HepG2 (cell line): ENCODE data around the gene GNB3. TPM values are rescaled to one million over a fixed set of nuclear protein-coding genes. Genes with fewer than 3 reads are reported as not detected.

Experiments
- CBX2 ChIP-seq, 2 experiments: fragments of 200-600 bp in 1 of 2; sonication (generic); formaldehyde crosslinking in 1 of 2; IDR thresholded peaks; 2 replicates each; pipeline versions ENCODE4 v1.7.0 to v1.8.1; 2018 to 2022; ENCODE audit warnings: low read depth in 2 of 2, low read length in 1 of 2, mild to moderate bottlenecking in 1 of 2, missing genetic modification reagents in 1 of 2
- HCFC1 ChIP-seq: fragments of 150-350 bp; IDR thresholded peaks from 2 replicates; pipeline ENCODE4 v1.6.1; 2014; ENCODE audit warnings: low read depth, low read length
- HDAC2 ChIP-seq: sonication (generic); formaldehyde crosslinking; IDR thresholded peaks from 2 replicates; pipeline ENCODE4 v1.4.0; 2020; ENCODE audit warnings: missing genetic modification reagents
- JUNB ChIP-seq: sonication (generic); formaldehyde crosslinking; IDR thresholded peaks from 2 replicates; pipeline ENCODE4 v1.8.0; 2022; ENCODE audit warnings: missing genetic modification reagents, mild to moderate bottlenecking, borderline replicate concordance
- KAT8 ChIP-seq: IDR thresholded peaks from 2 replicates; pipeline ENCODE4 v1.6.1; 2016; ENCODE audit warnings: missing genetic modification reagents, missing compliant biosample characterization
- KDM6A ChIP-seq: IDR thresholded peaks from 2 replicates; pipeline ENCODE4 v1.6.1; 2016; ENCODE audit warnings: low read depth
- MIXL1 ChIP-seq: IDR thresholded peaks from 2 replicates; pipeline ENCODE4 v1.6.1; 2016
- NFYC ChIP-seq: IDR thresholded peaks from 2 replicates; pipeline ENCODE4 v1.6.1; 2016; ENCODE audit warnings: missing genetic modification reagents, missing compliant biosample characterization
- POLR2A ChIP-seq, 2 experiments: IDR thresholded peaks; 2 replicates each; pipeline ENCODE4 v1.6.1; 2011; ENCODE audit warnings: low read depth in 2 of 2, low read length in 2 of 2, mild to moderate bottlenecking in 1 of 2, moderate library complexity in 1 of 2; ENCODE audit not compliant: insufficient read depth in 1 of 2
- TARDBP ChIP-seq: sonication (generic); formaldehyde crosslinking; IDR thresholded peaks from 2 replicates; pipeline ENCODE4 v1.8.0; 2022; ENCODE audit warnings: mild to moderate bottlenecking, missing genetic modification reagents
- THYN1 ChIP-seq: sonication (generic); formaldehyde crosslinking; IDR thresholded peaks from 2 replicates; pipeline ENCODE4 v1.8.1; 2023; ENCODE audit warnings: low read depth, mild to moderate bottlenecking, moderate library complexity, missing genetic modification reagents, borderline replicate concordance
- ZFP36 ChIP-seq: fragments of 150-350 bp; IDR thresholded peaks from 2 replicates; pipeline ENCODE4 v1.6.1; 2018; ENCODE audit warnings: borderline replicate concordance, low read length, low read depth; ENCODE audit not compliant: partially characterized antibody
- ZNF343 ChIP-seq: sonication (generic); formaldehyde crosslinking; IDR thresholded peaks from 2 replicates; pipeline ENCODE4 v1.4.0; 2020; ENCODE audit warnings: mild to moderate bottlenecking, missing genetic modification reagents
- ZNF557 ChIP-seq: sonication (generic); formaldehyde crosslinking; IDR thresholded peaks from 2 replicates; pipeline ENCODE4 v1.4.0; 2020; ENCODE audit warnings: missing genetic modification reagents
- ZNF616 ChIP-seq: sonication (generic); formaldehyde crosslinking; IDR thresholded peaks from 2 replicates; pipeline ENCODE4 v1.5.0; 2020; ENCODE audit warnings: low read depth, mild to moderate bottlenecking, missing genetic modification reagents
- ZNF713 ChIP-seq: sonication (generic); formaldehyde crosslinking; IDR thresholded peaks from 2 replicates; pipeline ENCODE4 v1.4.0; 2020; ENCODE audit warnings: mild to moderate bottlenecking, missing genetic modification reagents
- polyA plus RNA-seq, 8 experiments: library from polyadenylated mRNA; depleted of rRNA in 3 of 8; stranded (reverse) in 7 of 8; unstranded in 1 of 8; fragments of >200 nt; fragmentation: Illumina TruSeq in 4 of 8; extraction: Trizol in 4 of 8; gene quantifications; 2 replicates each; pipeline versions ENCODE4 v1.2.1 to v1.2.3, GENCODE V29; 2011 to 2016; ENCODE audit warnings: low read depth in 4 of 8, missing spikeins in 1 of 8, mixed read lengths in 1 of 8; ENCODE audit not compliant: insufficient read depth in 1 of 8
- total RNA-seq, 5 experiments: library from RNA; depleted of rRNA; stranded (reverse); fragments of >200 nt; fragmentation: Illumina TruSeq; extraction: Trizol; gene quantifications; 2 replicates each; pipeline ENCODE4 v1.2.3, GENCODE V29; 2016; ENCODE audit warnings: low read depth in 1 of 5
- TF ChIP-seq, protein P1 (sequence below): sonication (generic); formaldehyde crosslinking; conservative IDR thresholded peaks from 2 replicates; pipeline ENCODE4 v1.4.0; 2020; ENCODE audit warnings: missing genetic modification reagents
- TF ChIP-seq, protein P2 (sequence below): sonication (generic); formaldehyde crosslinking; IDR thresholded peaks from 2 replicates; pipeline ENCODE4 v1.5.1; 2020; ENCODE audit warnings: missing genetic modification reagents, mild to moderate bottlenecking, borderline replicate concordance
- TF ChIP-seq, protein P3 (sequence below): sonication (generic); formaldehyde crosslinking; IDR thresholded peaks from 2 replicates; pipeline ENCODE4 v1.5.0; 2020; ENCODE audit warnings: mild to moderate bottlenecking, missing genetic modification reagents
- TF ChIP-seq, protein P4 (sequence below): sonication (generic); formaldehyde crosslinking; IDR thresholded peaks from 2 replicates; pipeline ENCODE4 v1.8.0; 2022; ENCODE audit warnings: mild to moderate bottlenecking, missing genetic modification reagents, moderate library complexity
- TF ChIP-seq, protein P5 (sequence below): sonication (generic); formaldehyde crosslinking; IDR thresholded peaks from 2 replicates; pipeline ENCODE4 v1.5.0; 2020; ENCODE audit warnings: missing genetic modification reagents

Gene GNB3
- total and polyA plus RNA-seq, 2 of the 13 experiments (the other 11 are each of a cell fraction or from before 2014, with no cell fraction given) = 1.3 to 3.6 TPM

DNA sequence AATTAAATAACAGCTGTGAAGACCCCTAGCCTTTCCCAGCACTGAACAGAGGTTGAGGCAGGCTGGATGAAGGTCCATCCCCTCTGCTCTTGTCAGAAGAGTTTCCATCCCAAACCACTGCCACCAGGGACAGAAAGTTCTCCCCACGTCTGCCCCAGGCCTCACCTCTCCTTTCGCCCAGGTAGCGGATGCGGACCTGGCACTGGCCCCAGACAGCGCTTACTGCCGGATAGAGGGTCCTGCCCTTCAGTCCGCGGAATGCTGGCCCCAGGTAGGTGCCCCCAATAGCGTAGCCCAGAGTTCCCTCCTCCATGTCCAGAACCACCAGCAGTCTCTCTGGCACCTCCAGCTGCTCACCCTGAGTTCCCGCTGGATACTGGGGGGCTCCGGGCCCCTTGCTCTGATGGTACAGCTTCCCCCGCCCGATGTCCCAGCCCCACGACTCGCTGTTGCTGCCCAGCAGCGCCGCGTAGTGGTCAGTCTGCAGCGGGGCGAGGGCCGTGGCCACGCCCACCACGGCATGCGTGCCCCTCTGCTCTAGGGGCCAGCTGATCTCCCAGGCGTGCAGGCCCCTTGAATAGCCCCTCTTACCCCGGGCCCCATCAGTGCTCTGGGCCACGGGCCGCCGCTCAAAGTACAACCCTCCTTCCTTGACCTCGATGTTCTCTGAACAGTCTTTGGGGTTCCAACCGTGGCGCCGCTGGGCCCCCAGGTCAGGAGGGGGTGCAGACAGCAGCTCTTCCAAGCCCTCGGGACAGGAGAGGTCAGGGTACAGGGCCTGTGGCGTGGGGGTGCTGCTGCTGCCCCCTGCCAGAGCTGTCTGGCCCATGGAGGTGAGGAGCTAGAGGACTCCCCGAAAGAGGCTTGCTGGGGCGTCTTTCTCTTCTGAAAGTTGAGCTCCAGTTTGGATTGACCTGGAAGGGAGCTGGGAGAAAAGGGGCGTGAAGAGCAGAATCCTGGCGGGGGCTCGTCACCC is 31.6 kb downstream of the GNB3 start (continued):
- TF ChIP-seq ZNF343 (CRISPR knock-in tag) (0 out of 2 replicates have a peak, but pooled peaks have one; percentile 69), ZNF557 (CRISPR knock-in tag) (0 out of 2 replicates have a peak, but pooled peaks have one; percentile 5), HCFC1 (no peak), MIXL1 (no peak), JUNB (CRISPR knock-in tag) (no peak), ZNF616 (CRISPR knock-in tag) (no peak), ZNF713 (no peak), KAT8 (CRISPR knock-in tag) (0 out of 2 replicates have a peak, but pooled peaks have one; percentile 44), THYN1 (no peak), CBX2 (IDR thresholded peaks at IDR 0.05; ENCODE audit: low read depth, low read length) (no peak), CBX2 (CRISPR knock-in tag; IDR thresholded peaks at IDR 0.05; ENCODE audit: low read depth) (no peak), POLR2A (IDR thresholded peaks at IDR 0.05; ENCODE audit: insufficient read depth in 1 of 2, low read depth in 2 of 2, low read length in 2 of 2) (no peak; a peak in 1 of 4 replicates), KDM6A (CRISPR knock-in tag) (no peak), TARDBP (CRISPR knock-in tag) (peak; percentile 62; the same call in 1 of the 2 replicates), HDAC2 (CRISPR knock-in tag) (peak; percentile 83), ZFP36 (no peak), NFYC (CRISPR knock-in tag) (no peak)
- TF ChIP-seq, protein P1, sequence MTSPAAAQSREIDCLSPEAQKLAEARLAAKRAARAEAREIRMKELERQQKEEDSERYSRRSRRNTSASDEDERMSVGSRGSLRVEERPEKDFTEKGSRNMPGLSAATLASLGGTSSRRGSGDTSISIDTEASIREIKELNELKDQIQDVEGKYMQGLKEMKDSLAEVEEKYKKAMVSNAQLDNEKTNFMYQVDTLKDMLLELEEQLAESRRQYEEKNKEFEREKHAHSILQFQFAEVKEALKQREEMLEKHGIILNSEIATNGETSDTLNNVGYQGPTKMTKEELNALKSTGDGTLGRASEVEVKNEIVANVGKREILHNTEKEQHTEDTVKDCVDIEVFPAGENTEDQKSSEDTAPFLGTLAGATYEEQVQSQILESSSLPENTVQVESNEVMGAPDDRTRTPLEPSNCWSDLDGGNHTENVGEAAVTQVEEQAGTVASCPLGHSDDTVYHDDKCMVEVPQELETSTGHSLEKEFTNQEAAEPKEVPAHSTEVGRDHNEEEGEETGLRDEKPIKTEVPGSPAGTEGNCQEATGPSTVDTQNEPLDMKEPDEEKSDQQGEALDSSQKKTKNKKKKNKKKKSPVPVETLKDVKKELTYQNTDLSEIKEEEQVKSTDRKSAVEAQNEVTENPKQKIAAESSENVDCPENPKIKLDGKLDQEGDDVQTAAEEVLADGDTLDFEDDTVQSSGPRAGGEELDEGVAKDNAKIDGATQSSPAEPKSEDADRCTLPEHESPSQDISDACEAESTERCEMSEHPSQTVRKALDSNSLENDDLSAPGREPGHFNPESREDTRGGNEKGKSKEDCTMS (CRISPR knock-in tag) = no peak
- TF ChIP-seq, protein P2, sequence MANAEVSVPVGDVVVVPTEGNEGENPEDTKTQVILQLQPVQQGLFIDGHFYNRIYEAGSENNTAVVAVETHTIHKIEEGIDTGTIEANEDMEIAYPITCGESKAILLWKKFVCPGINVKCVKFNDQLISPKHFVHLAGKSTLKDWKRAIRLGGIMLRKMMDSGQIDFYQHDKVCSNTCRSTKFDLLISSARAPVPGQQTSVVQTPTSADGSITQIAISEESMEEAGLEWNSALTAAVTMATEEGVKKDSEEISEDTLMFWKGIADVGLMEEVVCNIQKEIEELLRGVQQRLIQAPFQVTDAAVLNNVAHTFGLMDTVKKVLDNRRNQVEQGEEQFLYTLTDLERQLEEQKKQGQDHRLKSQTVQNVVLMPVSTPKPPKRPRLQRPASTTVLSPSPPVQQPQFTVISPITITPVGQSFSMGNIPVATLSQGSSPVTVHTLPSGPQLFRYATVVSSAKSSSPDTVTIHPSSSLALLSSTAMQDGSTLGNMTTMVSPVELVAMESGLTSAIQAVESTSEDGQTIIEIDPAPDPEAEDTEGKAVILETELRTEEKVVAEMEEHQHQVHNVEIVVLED (CRISPR knock-in tag) = peak; percentile 82
- TF ChIP-seq, protein P3, sequence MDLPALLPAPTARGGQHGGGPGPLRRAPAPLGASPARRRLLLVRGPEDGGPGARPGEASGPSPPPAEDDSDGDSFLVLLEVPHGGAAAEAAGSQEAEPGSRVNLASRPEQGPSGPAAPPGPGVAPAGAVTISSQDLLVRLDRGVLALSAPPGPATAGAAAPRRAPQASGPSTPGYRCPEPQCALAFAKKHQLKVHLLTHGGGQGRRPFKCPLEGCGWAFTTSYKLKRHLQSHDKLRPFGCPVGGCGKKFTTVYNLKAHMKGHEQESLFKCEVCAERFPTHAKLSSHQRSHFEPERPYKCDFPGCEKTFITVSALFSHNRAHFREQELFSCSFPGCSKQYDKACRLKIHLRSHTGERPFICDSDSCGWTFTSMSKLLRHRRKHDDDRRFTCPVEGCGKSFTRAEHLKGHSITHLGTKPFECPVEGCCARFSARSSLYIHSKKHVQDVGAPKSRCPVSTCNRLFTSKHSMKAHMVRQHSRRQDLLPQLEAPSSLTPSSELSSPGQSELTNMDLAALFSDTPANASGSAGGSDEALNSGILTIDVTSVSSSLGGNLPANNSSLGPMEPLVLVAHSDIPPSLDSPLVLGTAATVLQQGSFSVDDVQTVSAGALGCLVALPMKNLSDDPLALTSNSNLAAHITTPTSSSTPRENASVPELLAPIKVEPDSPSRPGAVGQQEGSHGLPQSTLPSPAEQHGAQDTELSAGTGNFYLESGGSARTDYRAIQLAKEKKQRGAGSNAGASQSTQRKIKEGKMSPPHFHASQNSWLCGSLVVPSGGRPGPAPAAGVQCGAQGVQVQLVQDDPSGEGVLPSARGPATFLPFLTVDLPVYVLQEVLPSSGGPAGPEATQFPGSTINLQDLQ (CRISPR knock-in tag) = no peak
- TF ChIP-seq, protein P4, sequence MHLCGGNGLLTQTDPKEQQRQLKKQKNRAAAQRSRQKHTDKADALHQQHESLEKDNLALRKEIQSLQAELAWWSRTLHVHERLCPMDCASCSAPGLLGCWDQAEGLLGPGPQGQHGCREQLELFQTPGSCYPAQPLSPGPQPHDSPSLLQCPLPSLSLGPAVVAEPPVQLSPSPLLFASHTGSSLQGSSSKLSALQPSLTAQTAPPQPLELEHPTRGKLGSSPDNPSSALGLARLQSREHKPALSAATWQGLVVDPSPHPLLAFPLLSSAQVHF (CRISPR knock-in tag) = 0 out of 2 replicates have a peak, but pooled peaks have one; percentile 57
- TF ChIP-seq, protein P5, sequence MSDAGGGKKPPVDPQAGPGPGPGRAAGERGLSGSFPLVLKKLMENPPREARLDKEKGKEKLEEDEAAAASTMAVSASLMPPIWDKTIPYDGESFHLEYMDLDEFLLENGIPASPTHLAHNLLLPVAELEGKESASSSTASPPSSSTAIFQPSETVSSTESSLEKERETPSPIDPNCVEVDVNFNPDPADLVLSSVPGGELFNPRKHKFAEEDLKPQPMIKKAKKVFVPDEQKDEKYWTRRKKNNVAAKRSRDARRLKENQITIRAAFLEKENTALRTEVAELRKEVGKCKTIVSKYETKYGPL (CRISPR knock-in tag) = 0 out of 2 replicates have a peak, but pooled peaks have one; percentile 51
